H1 (cell line): ENCODE measurements around the gene MRPS24. TPM values are rescaled to one million over a fixed set of nuclear protein-coding genes. Genes with fewer than 3 reads are reported as not detected.
A peak's percentile ranks its signal among the peaks of the same experiment; 100 is the strongest.

Experiments
- CTCF ChIA-PET: fragments of 300-600 bp; sonication (Branson Sonifier 250); formaldehyde crosslinking; loops from one replicate; lab custom pipeline; 2021; ENCODE audit not compliant: partially characterized antibody; lab: Charles Lee
- POLR2A ChIA-PET: fragments of 300-600 bp; sonication (Branson Sonifier 250); formaldehyde crosslinking; loops from one replicate; lab custom pipeline; 2021; ENCODE audit warnings: inconsistent platforms; ENCODE audit not compliant: partially characterized antibody; lab: Charles Lee
- DNase-seq, 2 experiments: peaks; one replicate each; pipeline versions ENCODE4 v3.0.0 to v3.0.0-alpha.2; 2010 to 2022; ENCODE audit warnings: low spot score in 2 of 2, low read depth in 1 of 2, mixed read lengths in 1 of 2
- FAIRE-seq: peaks from 2 replicates; lab custom pipeline; 2011; peaks lifted over from hg19 to GRCh38; lab: Jason Lieb, UNC
- H2AFZ ChIP-seq: 2 replicates; pipeline ENCODE4 v1.8.1; 2012; ENCODE audit warnings: low read length, inconsistent platforms
- H2AK5ac ChIP-seq: 2 replicates; pipeline ENCODE4 v1.6.1; 2013; ENCODE audit warnings: low read depth, low read length
- H2BK120ac ChIP-seq: replicated peaks from 2 replicates; pipeline ENCODE3; 2013; ENCODE audit warnings: low read depth, low read length, inconsistent platforms
- H2BK12ac ChIP-seq: 2 replicates; pipeline ENCODE4 v1.6.1; 2013; ENCODE audit warnings: low read depth, low read length
- H2BK15ac ChIP-seq: 2 replicates; pipeline ENCODE4 v1.6.1; 2013; ENCODE audit warnings: low read length
- H2BK20ac ChIP-seq: 2 replicates; pipeline ENCODE4 v1.6.1; 2013; ENCODE audit warnings: low read length
- H2BK5ac ChIP-seq: 2 replicates; pipeline ENCODE4 v1.6.1; 2013; ENCODE audit warnings: low read depth, low read length
- H3K14ac ChIP-seq: 2 replicates; pipeline ENCODE4 v1.6.1; 2013; ENCODE audit warnings: inconsistent platforms; ENCODE audit not compliant: insufficient read length
- H3K18ac ChIP-seq: 2 replicates; pipeline ENCODE4 v1.6.1; 2013; ENCODE audit warnings: low read length; ENCODE audit errors: extremely low read depth
- H3K23ac ChIP-seq: 2 replicates; pipeline ENCODE4 v1.6.1; 2013; ENCODE audit warnings: inconsistent platforms; ENCODE audit not compliant: insufficient read length
- H3K23me2 ChIP-seq: 2 replicates; pipeline ENCODE4 v1.6.1; 2013; ENCODE audit warnings: low read depth, low read length
- H3K27ac ChIP-seq: 2 replicates; pipeline ENCODE4 v1.6.1; 2011; ENCODE audit warnings: low read depth, low read length, inconsistent platforms
- H3K27me3 ChIP-seq, 4 experiments: replicated peaks in 1 of 4; 1 replicate in 1 of 4; 2 replicates in 3 of 4; pipeline versions ENCODE4 v1.6.1 to v1.8.1; 2011 to 2013; ENCODE audit warnings: low read length in 3 of 4, mild to moderate bottlenecking in 3 of 4, inconsistent platforms in 2 of 4, mixed read lengths in 2 of 4, moderate library complexity in 1 of 4; ENCODE audit not compliant: control insufficient read depth in 3 of 4, insufficient read depth in 3 of 4; ENCODE audit errors: extremely low read depth in 1 of 4
- H3K36me3 ChIP-seq, 4 experiments: 2 replicates each; pipeline versions ENCODE4 v1.6.1 to v1.8.1; 2011 to 2013; ENCODE audit warnings: mild to moderate bottlenecking in 4 of 4, low read length in 3 of 4, moderate library complexity in 2 of 4, control low read depth in 1 of 4, inconsistent platforms in 1 of 4; ENCODE audit not compliant: insufficient read depth in 4 of 4, control insufficient read depth in 2 of 4
- H3K4ac ChIP-seq: replicated peaks from 2 replicates; pipeline ENCODE3; 2013; ENCODE audit warnings: low read length, low read depth, mixed read lengths, inconsistent platforms; ENCODE audit not compliant: insufficient read length
- H3K4me1 ChIP-seq, 4 experiments: replicated peaks in 1 of 4; 1 replicate in 1 of 4; 2 replicates in 3 of 4; pipeline versions ENCODE4 v1.6.1 to v1.8.1; 2011 to 2013; ENCODE audit warnings: low read length in 3 of 4, inconsistent platforms in 2 of 4, mixed read lengths in 1 of 4; ENCODE audit not compliant: insufficient read depth in 4 of 4, control insufficient read depth in 3 of 4
- H3K4me2 ChIP-seq, 2 experiments: 2 replicates each; pipeline versions ENCODE4 v1.6.1 to v1.8.1; 2011 to 2013; ENCODE audit warnings: low read depth in 2 of 2, low read length in 2 of 2, control low read depth in 1 of 2, inconsistent platforms in 1 of 2, mild to moderate bottlenecking in 1 of 2; ENCODE audit not compliant: insufficient read depth in 1 of 2
- H3K4me3 ChIP-seq, 4 experiments: fragments of 200-600, 300-600 bp in 1 of 4; sonication (generic), shearing (Covaris generic), sonication (Bioruptor Twin) in 1 of 4; 2 replicates each; pipeline versions ENCODE4 v1.5.1 to v1.8.1; 2011 to 2016; ENCODE audit warnings: low read length in 4 of 4, low read depth in 3 of 4, control low read depth in 2 of 4, inconsistent platforms in 2 of 4, mild to moderate bottlenecking in 2 of 4, mixed read lengths in 1 of 4, moderate library complexity in 1 of 4; ENCODE audit not compliant: insufficient read depth in 2 of 4; ENCODE audit errors: extremely low read depth in 1 of 4
- H3K56ac ChIP-seq: replicated peaks from 2 replicates; pipeline ENCODE3; 2013; ENCODE audit warnings: low read depth, mild to moderate bottlenecking, mixed read lengths, low read length, inconsistent platforms; ENCODE audit not compliant: insufficient read length
- H3K79me1 ChIP-seq: 2 replicates; pipeline ENCODE4 v1.6.1; 2013; ENCODE audit warnings: low read depth, low read length, control low read depth
- H3K79me2 ChIP-seq, 2 experiments: 2 replicates each; pipeline versions ENCODE4 v1.6.1 to v1.8.1; 2012 to 2013; ENCODE audit warnings: low read length in 2 of 2, mild to moderate bottlenecking in 2 of 2, inconsistent platforms in 1 of 2; ENCODE audit not compliant: insufficient read depth in 2 of 2, control insufficient read depth in 1 of 2
- H3K9ac ChIP-seq, 4 experiments: replicated peaks in 1 of 4; 1 replicate in 1 of 4; 2 replicates in 3 of 4; pipeline versions ENCODE4 v1.6.1 to v1.8.1; 2011 to 2013; ENCODE audit warnings: low read depth in 3 of 4, low read length in 3 of 4, control low read depth in 2 of 4, mild to moderate bottlenecking in 2 of 4, moderate library complexity in 2 of 4, inconsistent platforms in 1 of 4; ENCODE audit errors: extremely low read depth in 1 of 4
- H3K9me3 ChIP-seq, 2 experiments: 2 replicates each; pipeline versions ENCODE4 v1.6.1 to v1.8.1; 2012 to 2013; ENCODE audit warnings: mild to moderate bottlenecking in 2 of 2, moderate library complexity in 2 of 2, control low read depth in 1 of 2, inconsistent platforms in 1 of 2, low read depth in 1 of 2, low read length in 1 of 2, mixed read lengths in 1 of 2; ENCODE audit not compliant: insufficient read depth in 2 of 2
- H4K20me1 ChIP-seq, 2 experiments: replicated peaks in 1 of 2; 2 replicates each; pipeline versions ENCODE3 to v1.8.1; 2011 to 2013; ENCODE audit warnings: inconsistent platforms in 2 of 2, low read length in 2 of 2, mild to moderate bottlenecking in 1 of 2; ENCODE audit not compliant: insufficient read depth in 2 of 2, control insufficient read depth in 1 of 2
- H4K5ac ChIP-seq: 2 replicates; pipeline ENCODE4 v1.6.1; 2013; ENCODE audit warnings: low read length, low read depth, mixed read lengths, inconsistent platforms; ENCODE audit not compliant: insufficient read length
- H4K8ac ChIP-seq: 2 replicates; pipeline ENCODE4 v1.8.0; 2013; ENCODE audit warnings: mild to moderate bottlenecking, moderate library complexity, low read length, inconsistent platforms; ENCODE audit not compliant: insufficient read depth; ENCODE audit errors: extremely low read depth
- H4K91ac ChIP-seq: replicated peaks from 2 replicates; pipeline ENCODE3; 2013; ENCODE audit warnings: low read length, mixed read lengths, inconsistent platforms; ENCODE audit not compliant: insufficient read length
- CREB1 ChIP-seq: IDR thresholded peaks from 2 replicates; pipeline ENCODE4 v1.6.1; 2012; ENCODE audit warnings: inconsistent platforms
- JUND ChIP-seq: IDR thresholded peaks from 2 replicates; pipeline ENCODE4 v1.6.1; 2011; ENCODE audit warnings: mild to moderate bottlenecking, improper control_type of control experiment, low read length
- NRF1 ChIP-seq: IDR thresholded peaks from 2 replicates; pipeline ENCODE4 v1.6.1; 2011; ENCODE audit warnings: mild to moderate bottlenecking, low read depth, low read length, improper control_type of control experiment
- RBBP5 ChIP-seq: IDR thresholded peaks from 2 replicates; pipeline ENCODE4 v1.7.1; 2012; ENCODE audit warnings: low read depth, mild to moderate bottlenecking, inconsistent platforms, low read length, moderate library complexity, borderline replicate concordance
- RFX5 ChIP-seq: IDR thresholded peaks from 2 replicates; pipeline ENCODE4 v1.6.1; 2011; ENCODE audit warnings: low read depth, low read length, improper control_type of control experiment, borderline replicate concordance
- SAP30 ChIP-seq: fragments of 300-600 bp; sonication (generic); IDR thresholded peaks from 2 replicates; pipeline ENCODE4 v1.7.1; 2012; ENCODE audit warnings: low read length, moderate library complexity, mild to moderate bottlenecking, inconsistent platforms; ENCODE audit not compliant: insufficient read depth, insufficient replicate concordance
- SIRT6 ChIP-seq: IDR thresholded peaks from one replicate; pipeline ENCODE4 v1.7.1; 2012; ENCODE audit warnings: low read length, inconsistent platforms
- SIX5 ChIP-seq: IDR thresholded peaks from 2 replicates; pipeline ENCODE4 v1.6.1; 2011; ENCODE audit warnings: mild to moderate bottlenecking, low read depth, low read length
- SP1 ChIP-seq: IDR thresholded peaks from 2 replicates; pipeline ENCODE4 v1.6.1; 2011; ENCODE audit warnings: low read depth, low read length
- SP2 ChIP-seq: IDR thresholded peaks from 2 replicates; pipeline ENCODE4 v1.6.1; 2012; ENCODE audit warnings: mild to moderate bottlenecking, low read length, inconsistent platforms
- WGBS, 2 experiments: shearing (Covaris generic) in 1 of 2; methylation state at CpG; one replicate each; pipeline versions ENCODE4 v1.1.6 to v1.1.7; 2013 to 2015; ENCODE audit warnings: low lambda C conversion rate in 2 of 2, mixed read lengths in 2 of 2, inconsistent platforms in 1 of 2, low coverage in 1 of 2, missing lambda C conversion rate in 1 of 2; ENCODE audit not compliant: insufficient replicate concordance in 2 of 2, insufficient coverage in 1 of 2, insufficient read length in 1 of 2; ENCODE audit errors: extremely low coverage in 1 of 2, missing lambda C conversion rate in 1 of 2; 5-methylcytosine and 5-hydroxymethylcytosine counted together
- polyA plus RNA-seq, 7 experiments: library from polyadenylated mRNA; depleted of rRNA in 3 of 7; stranded (reverse) in 5 of 7; unstranded in 2 of 7; fragments of >200 nt in 5 of 7; fragments of 200-250 nt in 2 of 7; gene quantifications; 1 replicate in 5 of 7; 2 replicates in 1 of 7; 4 replicates in 1 of 7; pipeline versions ENCODE4 v1.2.1 to v1.2.3, GENCODE V29; 2011 to 2013; ENCODE audit warnings: missing spikeins in 2 of 7, mixed read lengths in 2 of 7
- total RNA-seq: library from RNA; stranded (reverse); fragmentation: NEBNext Ultra II Directional; extraction: Animal tissue kit (Norgen Biotek cat#: 25700); gene quantifications from 2 replicates; pipeline ENCODE4 v1.2.1, GENCODE V29; 2021
- TF ChIP-seq, protein P1 (sequence below): IDR thresholded peaks from 2 replicates; pipeline ENCODE4 v1.6.1; 2012; ENCODE audit warnings: inconsistent platforms

Gene MRPS24
- total and polyA plus RNA-seq, 2 of the 8 experiments (the other 6 are each of a cell fraction or from before 2014, with no cell fraction given), result 133 to 347 TPM

GRCh38 chr7:43914795-43915194, 45.5 kb upstream of the MRPS24 start:
- DNase-seq (no peak), FAIRE-seq (peak; percentile 48)
- Histone ChIP-seq H2BK120ac (no peak overlapping the region), H3K36me3 (no peaks in the 10 kb centered on the region), H3K23me2 (no peaks in the 10 kb centered on the region), H3K27ac (no peak overlapping the region), H3K14ac (no peak overlapping the region), H3K56ac (no peak overlapping the region), H2BK5ac (no peak overlapping the region), H3K4me2 (no peak overlapping the region), H4K5ac (no peak overlapping the region), H3K9me3 (peaks cover 0 to 9% of the 10 kb centered on the region in 2 experiments; a peak in 2 of 4 replicates), H3K23ac (no peak overlapping the region), H2AK5ac (no peak overlapping the region), H3K79me1 (no peaks in the 10 kb centered on the region; the same call in 1 of the 2 replicates), H3K4me1 (peaks cover 0 to 5% (median 2%) of the 10 kb centered on the region in 4 experiments; a peak in 2 of 7 replicates), H2BK12ac (no peak overlapping the region), H4K91ac (no peak overlapping the region), H3K9ac (no peak overlapping the region), H3K79me2 (no peaks in the 10 kb centered on the region), H2AFZ (no peak overlapping the region), H4K8ac (no peak overlapping the region), H3K4ac (no peak overlapping the region), H2BK15ac (no peak overlapping the region), H3K18ac (no peak overlapping the region), H2BK20ac (no peak overlapping the region), H3K4me3 (no peak overlapping the region), H4K20me1 (no peaks in the 10 kb centered on the region), H3K27me3 (no peaks in the 10 kb centered on the region)
- 68% methylated on average over 5 of the region's 5 CpGs; no CpG with 5 or more reads in 1 of the 2 experiments for WGBS, 2 experiments
- CTCF ChIA-PET, result interaction anchor here (0.9 to 2.1 kb wide), 3 partner anchors 10 to 75 kb away, joined by 3 to 4 read pairs (median 4); no protein-coding TSS in a partner anchor
- POLR2A ChIA-PET, result interaction anchor here (0.7 to 1.9 kb wide), 2 partner anchors 8 to 10 kb away, joined by 4 read pairs; partner anchors contain the start of gene URGCP
- no peak for TF ChIP-seq SP1
- no peak for TF ChIP-seq RFX5
- no peak for TF ChIP-seq RBBP5
- TF ChIP-seq SIX5, result no peak
- no peak for TF ChIP-seq SIRT6
- no peak for TF ChIP-seq SAP30
- TF ChIP-seq, protein P1, sequence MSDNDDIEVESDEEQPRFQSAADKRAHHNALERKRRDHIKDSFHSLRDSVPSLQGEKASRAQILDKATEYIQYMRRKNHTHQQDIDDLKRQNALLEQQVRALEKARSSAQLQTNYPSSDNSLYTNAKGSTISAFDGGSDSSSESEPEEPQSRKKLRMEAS, result 0 out of 2 replicates have a peak, but pooled peaks have one; percentile 27
- TF ChIP-seq NRF1, result peak; percentile 13
- TF ChIP-seq JUND, result no peak
- TF ChIP-seq SP2, result no peak
- TF ChIP-seq CREB1, result no peak
